ENCODE measurements around the gene MFSD12. TPM values are rescaled to one million over a fixed set of nuclear protein-coding genes. Genes with fewer than 3 reads are reported as not detected.
A peak's percentile ranks its signal among the peaks of the same experiment; 100 is the strongest.

MFSD12 gene
- total and polyA plus RNA-seq, 3 experiments from 2014 or later = 48.9 to 119 (median 114) TPM

DNA sequence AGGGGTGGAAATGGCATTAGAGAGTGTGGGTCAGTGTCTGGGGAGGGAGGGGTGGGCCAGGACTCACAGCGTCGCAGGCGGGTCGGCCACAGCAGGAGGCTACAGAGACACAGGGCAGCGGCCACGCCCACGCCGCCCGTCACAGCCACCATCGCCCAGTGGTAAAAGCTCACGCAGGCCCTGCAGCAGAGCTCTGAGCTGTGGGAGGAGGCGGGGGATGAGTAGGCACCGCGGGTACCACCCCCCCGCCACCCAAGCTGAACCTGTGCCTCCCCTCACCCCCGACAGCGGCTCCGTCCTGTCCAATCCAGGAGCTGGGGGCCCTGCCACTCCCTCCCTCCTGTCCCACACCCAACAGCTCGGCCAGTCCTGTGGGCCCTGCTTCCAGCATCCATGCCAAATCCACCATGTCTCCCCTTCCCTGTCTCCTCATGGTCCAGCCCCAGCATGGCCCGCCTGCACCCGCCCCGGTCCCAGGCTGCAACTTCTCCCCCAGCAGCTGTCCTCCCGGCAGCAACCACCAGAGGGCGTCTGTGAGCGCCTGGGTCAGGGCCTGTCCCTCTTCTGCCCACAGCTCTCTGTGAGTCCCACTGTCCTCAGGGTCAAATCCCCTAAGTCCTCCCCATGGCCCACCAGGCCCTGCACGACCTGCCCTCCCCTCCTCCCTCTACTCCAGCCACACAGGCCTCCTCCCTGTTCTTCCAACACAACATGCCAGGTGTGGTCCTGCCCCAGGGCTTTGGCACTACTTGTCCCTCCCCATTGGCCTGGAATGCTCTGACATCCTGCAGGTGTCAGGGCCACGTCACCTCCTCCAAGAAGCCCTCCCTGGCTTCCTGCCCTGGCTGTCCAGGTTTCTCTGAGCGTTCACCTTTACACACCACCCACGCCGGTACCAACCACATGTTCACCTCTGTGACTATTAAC is 12.4 kb downstream of the MFSD12 start:
- H3K36me3 ChIP-seq (ENCODE audit: insufficient read depth, low read length) = peaks cover 11% of the 10 kb centered on the region
- Mint-ChIP-seq H3K4me3 (no peak overlapping the region), H3K4me1 (peaks cover 5 to 12% (median 8%) of the 10 kb centered on the region in 3 donors), H3K27me3 (no peaks in the 10 kb centered on the region), H3K27ac (peak overlapping the region; percentile 47 to 86 (median 70)), H3K9me3 (no peaks in the 10 kb centered on the region), H3K36me3 (peaks cover 0 to 40% (median 2%) of the 10 kb centered on the region in 3 donors)
- H3K9me3 ChIP-seq (ENCODE audit: low read length) = no peaks in the 10 kb centered on the region
- H3K4me1 ChIP-seq (ENCODE audit: insufficient read depth, low read length) = no peaks in the 10 kb centered on the region
- H3K4me3 ChIP-seq (ENCODE audit: low read length) = no peak overlapping the region
- H3K27ac ChIP-seq (ENCODE audit: low read depth, low read length) = no peak overlapping the region
- H3K27me3 ChIP-seq (ENCODE audit: insufficient read depth, low read length, poor library complexity, severe bottlenecking) = no peaks in the 10 kb centered on the region
- ChIA-PET CTCF (interaction anchor here (0.8 to 4.8 kb wide), 17 partner anchors 11 to 164 kb away, joined by 3 to 62 read pairs (median 4); partner anchors contain the start of genes GIPC3 and MFSD12), POLR2A (interaction anchor here (0.5 to 3.0 kb wide), 4 partner anchors 10 to 40 kb away, joined by 3 to 14 read pairs (median 4); no protein-coding TSS in a partner anchor)
- DNase-seq = peak; percentile 63 to 81 (median 72)

GRCh38 chr19:3544058-3544376 is 13.4 kb downstream of the MFSD12 start:
- Histone ChIP-seq H3K4me1 (ENCODE audit: insufficient read depth, low read length) (no peaks in the 10 kb centered on the region), H3K27me3 (ENCODE audit: insufficient read depth, low read length, poor library complexity, severe bottlenecking) (no peaks in the 10 kb centered on the region), H3K4me3 (ENCODE audit: low read length) (no peak overlapping the region), H3K36me3 (ENCODE audit: insufficient read depth, low read length) (peaks cover 11% of the 10 kb centered on the region), H3K9me3 (ENCODE audit: low read length) (no peaks in the 10 kb centered on the region), H3K27ac (ENCODE audit: low read depth, low read length) (no peak overlapping the region)
- POLR2A ChIA-PET = interaction anchor here (0.6 to 3.0 kb wide), 2 partner anchors 11 to 175 kb away, joined by 4 to 14 read pairs; no protein-coding TSS in a partner anchor
- Mint-ChIP-seq H3K36me3 (peaks cover 0 to 39% (median 5%) of the 10 kb centered on the region in 3 donors), H3K4me3 (no peak overlapping the region), H3K9me3 (no peaks in the 10 kb centered on the region), H3K27ac (no peak overlapping the region), H3K27me3 (no peaks in the 10 kb centered on the region), H3K4me1 (peaks cover 5 to 12% (median 8%) of the 10 kb centered on the region in 3 donors)
- no peak for DNase-seq
- CTCF ChIA-PET = interaction anchor here (0.8 to 4.8 kb wide), 5 partner anchors 13 to 165 kb away, joined by 3 to 62 read pairs (median 3); partner anchors contain the start of gene MFSD12

GRCh38 chr19:3543150-3544057 is 14.0 kb downstream of the MFSD12 start:
- DNase-seq = no peak
- Mint-ChIP-seq H3K4me3 (no peak overlapping the region), H3K9me3 (no peaks in the 10 kb centered on the region), H3K4me1 (peaks cover 5 to 12% (median 8%) of the 10 kb centered on the region in 3 donors), H3K27ac (no peak overlapping the region), H3K27me3 (no peaks in the 10 kb centered on the region), H3K36me3 (peaks cover 0 to 35% (median 5%) of the 10 kb centered on the region in 3 donors)
- Histone ChIP-seq H3K27ac (ENCODE audit: low read depth, low read length) (no peak overlapping the region), H3K36me3 (ENCODE audit: insufficient read depth, low read length) (peaks cover 11% of the 10 kb centered on the region), H3K27me3 (ENCODE audit: insufficient read depth, low read length, poor library complexity, severe bottlenecking) (no peaks in the 10 kb centered on the region), H3K4me3 (ENCODE audit: low read length) (no peak overlapping the region), H3K9me3 (ENCODE audit: low read length) (no peaks in the 10 kb centered on the region), H3K4me1 (ENCODE audit: insufficient read depth, low read length) (no peaks in the 10 kb centered on the region)
- CTCF ChIA-PET = interaction anchor here (0.8 to 4.8 kb wide), 3 partner anchors 13 to 166 kb away, joined by 3 to 62 read pairs (median 3); partner anchors contain the start of gene MFSD12
- POLR2A ChIA-PET = interaction anchor here (0.6 to 3.0 kb wide), 2 partner anchors 11 to 176 kb away, joined by 4 to 14 read pairs; no protein-coding TSS in a partner anchor

DNA sequence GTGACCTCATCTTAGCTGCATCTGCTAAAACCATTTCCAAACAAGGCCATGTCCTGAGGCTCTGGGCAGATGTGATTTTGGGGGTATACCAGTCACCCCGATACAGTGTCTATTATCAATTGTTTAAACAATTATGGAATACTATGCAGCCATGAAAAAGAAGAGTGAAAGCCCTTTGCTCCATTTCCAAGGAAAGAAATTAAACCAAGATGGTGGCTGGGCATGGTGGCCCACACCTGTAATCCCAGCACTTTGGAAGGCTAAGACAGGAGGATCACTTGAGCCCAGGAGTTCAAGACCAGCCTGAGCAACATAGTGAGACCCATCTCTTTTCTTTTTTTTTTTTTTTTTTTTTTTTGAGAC is 17.6 kb downstream of the MFSD12 start:
- Mint-ChIP-seq H3K4me3 (no peak overlapping the region), H3K27ac (peak overlapping the region in 2 of 8 donors; percentile 42 to 61), H3K9me3 (no peaks in the 10 kb centered on the region), H3K4me1 (peaks cover 0 to 1% (median 0%) of the 10 kb centered on the region in 3 donors), H3K36me3 (peaks cover 0 to 33% (median 3%) of the 10 kb centered on the region in 3 donors), H3K27me3 (no peaks in the 10 kb centered on the region)
- POLR2A ChIA-PET = no interaction called here
- Histone ChIP-seq H3K4me3 (ENCODE audit: low read length) (no peak overlapping the region), H3K36me3 (ENCODE audit: insufficient read depth, low read length) (no peaks in the 10 kb centered on the region), H3K9me3 (ENCODE audit: low read length) (no peaks in the 10 kb centered on the region), H3K27ac (ENCODE audit: low read depth, low read length) (no peak overlapping the region), H3K27me3 (ENCODE audit: insufficient read depth, low read length, poor library complexity, severe bottlenecking) (no peaks in the 10 kb centered on the region), H3K4me1 (ENCODE audit: insufficient read depth, low read length) (no peaks in the 10 kb centered on the region)
- DNase-seq = no peak
- CTCF ChIA-PET = interaction anchor here (0.6 kb wide), 1 partner anchor 42 kb away, joined by 4 read pairs; no protein-coding TSS in a partner anchor

DNA sequence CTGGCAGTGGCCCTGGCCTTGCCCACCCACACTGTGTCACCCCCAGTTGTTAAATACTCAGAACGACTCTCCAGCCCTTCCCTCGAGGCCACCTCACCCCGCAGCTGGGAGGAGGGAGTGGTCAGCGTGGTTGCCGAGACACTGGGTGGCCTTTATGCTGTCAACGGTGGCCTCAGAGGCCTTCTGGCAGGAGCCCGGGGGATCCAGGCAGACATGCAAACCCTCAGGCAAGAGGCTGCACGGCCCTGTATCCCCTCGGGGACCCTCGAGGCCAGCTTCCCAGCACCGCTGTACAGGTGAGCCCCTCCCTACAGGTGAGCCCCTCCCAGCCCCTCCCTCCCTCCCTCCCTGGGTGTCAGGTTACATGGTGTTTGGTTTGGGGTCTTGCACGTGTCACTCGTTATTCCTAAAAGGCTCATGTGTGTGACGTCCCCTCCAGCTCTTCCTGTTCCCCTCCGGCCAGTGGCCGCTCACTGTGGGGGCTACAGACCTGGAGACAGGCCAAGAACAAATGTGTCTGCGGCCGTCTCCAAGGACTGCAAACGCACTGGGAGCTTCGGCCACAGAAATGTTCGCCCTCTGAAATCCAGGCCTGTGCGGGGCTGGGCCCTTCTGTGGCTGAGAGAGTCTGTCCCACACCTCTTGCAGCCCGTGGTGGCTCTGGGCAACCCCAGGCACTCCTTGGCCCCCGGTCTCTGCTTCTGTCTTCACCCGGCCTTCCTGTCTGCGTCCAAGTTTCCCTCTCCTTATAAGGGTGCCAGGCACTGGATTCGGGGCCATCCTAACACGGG is 18.2 kb downstream of the MFSD12 start, which contains the start of gene TEKTIP1:
Gene TEKTIP1 (plus strand): TSS at position 210 of the 791 bp plus-strand sequence. CDS start 4 bp downstream, at position 214.
- Mint-ChIP-seq H3K27ac (peak within 1 kb of the TSS in 6 of 8 donors; percentile 42 to 72 (median 61)), H3K4me3 (peak within 1 kb of the TSS in 1 of 7 donors; percentile 36), H3K4me1 (peaks cover 0 to 1% (median 0%) of the 10 kb centered on the region in 3 donors), H3K9me3 (no peaks in the 10 kb centered on the region), H3K27me3 (no peaks in the 10 kb centered on the region), H3K36me3 (peaks cover 0 to 39% (median 3%) of the 10 kb centered on the region in 3 donors)
- Histone ChIP-seq H3K27me3 (ENCODE audit: insufficient read depth, low read length, poor library complexity, severe bottlenecking) (no peaks in the 10 kb centered on the region), H3K27ac (ENCODE audit: low read depth, low read length) (no peak within 1 kb of the TSS), H3K36me3 (ENCODE audit: insufficient read depth, low read length) (no peaks in the 10 kb centered on the region), H3K4me1 (ENCODE audit: insufficient read depth, low read length) (no peaks in the 10 kb centered on the region), H3K4me3 (ENCODE audit: low read length) (no peak within 1 kb of the TSS), H3K9me3 (ENCODE audit: low read length) (no peaks in the 10 kb centered on the region)
- ChIA-PET POLR2A (no interaction called here), CTCF (interaction anchor here (0.6 kb wide), 1 partner anchor 43 kb away, joined by 4 read pairs; no protein-coding TSS in a partner anchor)
- DNase-seq = no peak

DNA sequence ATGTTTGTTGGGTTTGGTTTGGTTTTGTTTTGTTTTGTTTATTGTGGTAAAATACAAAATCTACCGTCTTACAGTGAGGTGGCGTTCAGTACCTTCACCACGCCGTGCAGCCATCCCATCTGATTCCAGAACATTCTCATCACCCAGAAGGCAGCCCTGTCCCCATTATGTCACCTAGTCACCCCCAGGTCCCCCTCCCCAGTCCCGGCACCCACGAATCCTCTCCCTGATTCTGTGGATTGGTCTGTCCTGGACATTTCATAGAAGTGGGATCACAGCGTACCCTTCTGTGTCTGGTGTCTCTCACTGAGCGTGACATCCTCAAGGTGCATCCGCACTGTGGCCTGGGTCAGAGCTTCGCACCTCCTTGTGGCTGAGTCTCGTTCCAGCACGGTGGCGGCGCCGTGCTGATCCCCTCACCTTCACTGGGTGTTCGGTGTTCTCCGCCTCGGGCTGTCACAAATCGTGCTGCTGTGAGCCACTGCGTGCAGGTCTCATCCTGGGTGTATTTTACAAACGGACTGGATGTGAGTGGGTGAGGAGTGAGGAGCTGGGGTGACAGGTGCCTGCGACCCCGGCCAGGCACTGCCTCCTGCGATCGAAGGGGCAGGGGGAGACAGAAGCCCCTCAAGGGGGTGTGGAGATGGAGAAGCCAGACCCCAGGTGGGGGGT is 19.0 kb downstream of the MFSD12 start:
- Histone ChIP-seq H3K9me3 (ENCODE audit: low read length) (no peaks in the 10 kb centered on the region), H3K4me1 (ENCODE audit: insufficient read depth, low read length) (no peaks in the 10 kb centered on the region), H3K36me3 (ENCODE audit: insufficient read depth, low read length) (no peaks in the 10 kb centered on the region), H3K27ac (ENCODE audit: low read depth, low read length) (no peak overlapping the region), H3K27me3 (ENCODE audit: insufficient read depth, low read length, poor library complexity, severe bottlenecking) (no peaks in the 10 kb centered on the region), H3K4me3 (ENCODE audit: low read length) (no peak overlapping the region)
- no peak for DNase-seq
- no peaks in the 10 kb centered on the region for H3K27me3 Mint-ChIP-seq
- ChIA-PET POLR2A (no interaction called here), CTCF (no interaction called here)
- H3K9me3 Mint-ChIP-seq = no peaks in the 10 kb centered on the region
- peak overlapping the region in 1 of 7 donors; percentile 36 for H3K4me3 Mint-ChIP-seq
- peaks cover 0 to 1% (median 0%) of the 10 kb centered on the region in 3 donors for H3K4me1 Mint-ChIP-seq
- peaks cover 0 to 43% (median 3%) of the 10 kb centered on the region in 3 donors for H3K36me3 Mint-ChIP-seq
- H3K27ac Mint-ChIP-seq = peak overlapping the region in 5 of 8 donors; percentile 6 to 64 (median 43)

Measured in CD8-positive, alpha-beta memory T cell (primary cell).